Myocyte (in vitro differentiated cells): ENCODE results near the gene LAMA1. TPM values are rescaled to one million over a fixed set of nuclear protein-coding genes. Genes with fewer than 3 reads are reported as not detected.
A peak's percentile ranks its signal among the peaks of the same experiment; 100 is the strongest.
"Not testable (repeated sequence)": the region's sequence is repeated elsewhere in the genome, so short reads cannot be mapped to it uniquely, and the experiment has no call there.

ENCODE experiments used
- DNase-seq: peaks from one replicate; pipeline ENCODE4 v3.0.0-alpha.2; 2012; ENCODE audit warnings: low read depth
- polyA plus RNA-seq: library from polyadenylated mRNA; unstranded; fragments of >200 nt; gene quantifications from one replicate; pipeline ENCODE4 v1.2.1, GENCODE V29; 2012; ENCODE audit warnings: missing spikeins
- total RNA-seq: library from RNA; depleted of rRNA; stranded (reverse); fragments of >200 nt; gene quantifications from 2 replicates; pipeline ENCODE4 v1.2.3, GENCODE V29; 2014

LAMA1 gene
- total RNA-seq, result 0.56 and 0.62 TPM in 2 replicates
- polyA plus RNA-seq, result 2.7 TPM

- DNase-seq, result no peak
Observed at GRCh38 chr18:7117390-7118355, at the start of gene LAMA1. Gene LAMA1, minus strand, starts transcription at chr18:7117797. Its CDS starts 77 bp downstream, at chr18:7117720.

- no peak for DNase-seq
Observed at GRCh38 chr18:7165846-7166393, 48.3 kb upstream of the LAMA1 start.

DNA sequence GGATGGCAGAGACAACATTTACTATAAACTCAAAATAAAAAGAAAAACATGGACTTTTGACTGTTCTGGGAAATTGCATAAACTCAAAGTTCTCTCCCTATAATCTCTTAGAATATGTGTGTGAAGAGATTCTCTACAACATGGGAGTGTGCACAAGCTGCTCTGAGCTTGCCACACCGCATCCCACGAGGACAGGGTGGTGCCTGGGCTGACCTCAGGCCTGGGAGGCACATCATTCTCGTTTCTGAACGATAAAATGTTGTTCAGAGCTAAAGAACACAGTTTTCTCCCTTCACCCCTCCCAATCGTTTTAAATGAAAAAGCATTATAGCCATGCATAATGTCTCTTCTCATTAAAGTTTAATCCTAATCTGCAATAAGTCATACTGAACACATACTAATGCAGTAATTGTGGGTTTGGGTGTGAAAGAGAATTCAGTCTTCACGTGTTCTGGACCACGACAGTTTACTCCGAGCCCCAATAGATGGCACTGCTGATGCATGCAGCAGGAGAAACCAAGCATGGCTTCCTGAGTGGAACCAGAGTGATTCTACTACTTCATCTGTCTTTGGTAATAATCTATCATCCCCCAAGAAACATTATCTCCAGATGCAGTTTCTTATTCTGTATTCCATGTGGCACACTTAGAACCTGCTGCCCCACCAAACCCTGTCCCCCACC, 46.9 kb upstream of the LAMA1 start:
- DNase-seq, result no peak

GRCh38 chr18:7158216-7158615, 40.6 kb upstream of the LAMA1 start:
- DNase-seq, result peak; percentile 13

- no peak for DNase-seq
Observed at GRCh38 chr18:7157760-7158159, 40.2 kb upstream of the LAMA1 start.

DNA sequence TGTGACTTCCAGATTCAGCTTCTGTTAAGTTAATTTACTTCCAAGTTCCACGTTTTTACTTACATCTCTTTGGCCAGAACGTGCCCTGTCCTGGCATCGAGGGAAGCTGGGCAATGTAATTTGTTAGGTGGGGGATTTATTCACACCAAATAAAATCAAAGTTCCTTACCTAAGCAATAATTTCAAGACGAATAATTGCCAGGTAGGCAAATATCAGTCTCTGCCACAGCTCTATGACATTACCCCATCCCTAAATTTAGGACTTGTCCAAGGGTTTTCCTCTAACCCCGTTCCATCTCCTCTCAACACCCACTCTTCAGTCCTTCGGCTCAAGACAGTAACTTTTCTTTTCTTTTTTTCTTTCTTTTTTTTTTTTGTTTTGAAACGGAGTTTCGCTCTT, 38.3 kb upstream of the LAMA1 start:
- no peak for DNase-seq

- DNase-seq, result no peak
Observed at GRCh38 chr18:7155092-7155491, 37.5 kb upstream of the LAMA1 start.

- DNase-seq, result peak; percentile 22
Observed at GRCh38 chr18:7152440-7152839, 34.8 kb upstream of the LAMA1 start.

- no peak for DNase-seq
Observed at GRCh38 chr18:7147399-7147798, 29.8 kb upstream of the LAMA1 start.

- no peak for DNase-seq
Observed at GRCh38 chr18:7146067-7146466, 28.5 kb upstream of the LAMA1 start.

- not testable (repeated sequence) for DNase-seq
Observed at GRCh38 chr18:7144921-7145320, 27.3 kb upstream of the LAMA1 start.

DNA sequence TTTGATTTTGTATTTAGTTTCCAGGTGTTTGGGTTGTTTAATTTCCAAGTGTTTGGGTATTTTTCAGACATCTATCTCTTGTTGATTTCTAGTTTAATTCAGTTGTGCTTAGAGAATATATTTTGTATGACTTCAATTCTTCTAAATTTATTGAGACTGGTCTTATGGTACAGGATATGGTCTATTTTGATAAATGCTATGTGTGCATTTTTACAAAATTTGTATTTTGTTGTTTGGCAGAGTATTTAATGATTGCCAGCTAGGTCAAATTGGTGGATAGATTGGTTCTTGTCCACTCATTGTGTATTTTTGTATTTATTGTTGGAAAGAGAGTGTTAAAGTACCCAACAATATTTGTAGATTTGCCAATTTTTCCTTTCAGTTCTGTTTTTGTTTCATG, 23.7 kb upstream of the LAMA1 start:
- no peak for DNase-seq

GRCh38 chr18:7139409-7139808, 21.8 kb upstream of the LAMA1 start:
- no peak for DNase-seq

GRCh38 chr18:7133181-7133580, 15.6 kb upstream of the LAMA1 start:
- no peak for DNase-seq

DNA sequence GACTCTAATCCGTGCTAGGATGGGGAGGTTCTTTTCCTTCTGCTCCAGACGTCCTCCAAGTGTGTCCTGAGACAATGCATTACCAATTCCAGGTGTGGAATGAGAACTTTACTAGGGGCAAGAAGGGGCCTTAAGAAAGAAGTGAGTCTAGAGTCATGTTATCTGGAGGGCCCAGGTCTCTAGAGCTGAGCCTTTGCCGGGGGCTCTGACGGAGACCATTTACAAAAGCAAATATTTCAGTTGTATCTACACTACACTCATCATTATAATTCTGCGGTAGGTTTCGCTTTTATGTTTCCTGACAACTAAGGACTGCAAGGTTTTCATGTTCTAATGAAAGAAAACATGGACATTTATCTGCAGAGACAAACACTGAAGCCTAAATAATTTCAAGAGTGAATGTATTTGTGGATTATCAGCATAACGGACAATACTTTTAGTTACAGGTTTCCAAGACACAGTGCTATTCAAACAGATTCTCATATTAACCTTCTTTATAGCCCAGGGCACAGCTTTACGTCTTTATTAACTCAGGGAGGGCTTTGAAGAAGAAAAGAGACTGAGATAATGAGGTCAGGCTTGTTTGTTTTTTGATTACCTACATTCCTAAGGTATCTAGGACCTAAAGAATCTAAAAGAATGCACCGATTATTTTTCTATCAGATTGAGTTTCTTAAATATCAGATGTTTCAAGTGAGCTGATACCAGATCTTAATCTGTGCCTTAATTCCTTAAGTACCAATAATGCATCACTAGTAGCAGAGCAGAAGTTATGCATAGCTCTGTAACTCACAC, 15.0 kb upstream of the LAMA1 start:
- DNase-seq, result no peak

- DNase-seq, result peak; percentile 17
Observed at GRCh38 chr18:7122376-7122775, 4.8 kb upstream of the LAMA1 start.

DNA sequence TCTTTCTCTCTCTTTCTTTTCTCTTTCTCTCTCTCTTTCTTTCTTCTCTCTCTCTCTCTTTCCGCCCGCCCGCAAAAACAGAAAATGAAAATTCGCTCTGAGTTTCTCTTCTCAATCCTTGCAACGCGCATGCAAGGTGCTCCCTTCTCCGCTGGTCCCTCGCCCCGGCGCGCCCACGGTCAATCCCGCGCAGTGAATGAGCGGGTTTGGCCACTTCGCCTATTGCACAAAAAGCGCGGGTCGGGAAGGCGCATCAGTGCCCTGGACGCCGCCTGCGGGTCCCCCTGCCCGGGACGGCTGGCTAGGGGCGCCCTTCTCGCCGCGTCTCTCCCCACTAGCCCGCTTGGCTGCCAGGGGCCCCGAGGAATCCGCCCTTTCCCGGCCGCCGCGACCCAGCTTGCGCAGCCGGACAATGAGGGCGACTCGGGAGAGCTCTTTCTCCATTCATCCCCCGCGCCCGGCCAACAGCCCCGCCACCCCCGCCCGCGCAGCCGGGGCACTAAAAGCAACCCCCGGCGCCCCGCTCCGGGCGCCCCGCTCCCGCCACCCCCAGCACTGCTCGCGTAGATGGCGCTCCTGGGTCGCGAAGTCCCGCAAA, 706 bp downstream of the LAMA1 start:
- DNase-seq, result peak; percentile 3

- peak; percentile 3 for DNase-seq
Observed at GRCh38 chr18:7116001-7116730, 1.4 kb downstream of the LAMA1 start.

DNA sequence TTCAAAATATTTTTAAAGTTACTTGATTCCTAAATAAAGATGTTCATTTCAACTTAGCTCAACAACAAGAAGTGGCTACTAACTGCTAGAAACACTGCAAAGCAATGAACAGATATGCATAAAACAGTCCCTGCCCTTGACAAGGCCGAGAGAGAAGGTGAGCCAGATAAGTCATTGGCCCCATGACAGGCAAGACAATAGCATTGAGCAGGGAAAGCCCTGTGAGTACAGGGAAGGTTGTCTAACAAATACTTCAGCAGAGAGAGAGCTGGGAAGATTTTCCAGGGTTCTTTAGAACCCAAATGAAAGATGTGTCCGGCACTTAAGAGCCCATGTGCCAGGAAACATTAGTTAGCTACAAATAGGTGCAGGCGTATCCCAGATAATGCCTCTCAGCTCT, 4.7 kb downstream of the LAMA1 start:
- DNase-seq, result no peak

DNA sequence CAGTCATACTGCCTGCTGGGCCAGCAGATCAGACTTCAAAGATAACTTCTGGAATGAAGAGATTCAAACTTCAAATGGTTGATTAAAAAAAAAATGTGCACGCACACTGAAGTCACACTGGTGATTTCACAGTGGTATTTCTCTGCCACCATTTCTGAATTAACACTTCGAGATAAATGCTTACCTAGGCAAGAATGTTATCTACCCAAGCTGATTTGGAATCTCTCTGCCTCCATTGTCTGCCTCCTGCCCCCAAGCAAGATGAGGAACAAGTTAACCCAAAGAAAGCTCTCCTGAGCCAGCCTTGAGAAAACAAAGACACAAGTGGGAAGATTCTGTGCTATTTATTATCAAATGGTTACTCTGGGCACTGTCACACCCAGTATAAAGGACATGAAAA, 6.5 kb downstream of the LAMA1 start:
- no peak for DNase-seq
